Left ventricle myocardium inferior (tissue), 1 donor: ENCODE data around the gene CLSTN2. TPM values are rescaled to one million over a fixed set of nuclear protein-coding genes. Genes with fewer than 3 reads are reported as not detected.

Source experiments
- DNase-seq: peaks from one replicate; pipeline ENCODE4 v3.0.0-alpha.2; 2020
- H3K27ac ChIP-seq: fragments of 200-600 bp; replicated peaks from 2 replicates; pipeline ENCODE4 v1.8.0; 2021
- H3K27me3 ChIP-seq: fragments of 200-600 bp; 2 replicates; pipeline ENCODE4 v1.8.0; 2021; ENCODE audit warnings: low read depth
- H3K36me3 ChIP-seq: fragments of 200-600 bp; 2 replicates; pipeline ENCODE4 v1.8.0; 2021
- H3K4me1 ChIP-seq: fragments of 200-600 bp; 2 replicates; pipeline ENCODE4 v1.8.0; 2021
- H3K4me3 ChIP-seq: fragments of 200-600 bp; 2 replicates; pipeline ENCODE4 v1.8.0; 2021; ENCODE audit warnings: mild to moderate bottlenecking, moderate library complexity
- H3K9me3 ChIP-seq: fragments of 200-600 bp; replicated peaks from 2 replicates; pipeline ENCODE4 v1.8.0; 2021
- CTCF ChIP-seq: fragments of 200-600 bp; IDR thresholded peaks from 2 replicates; pipeline ENCODE4 v1.8.0; 2021; ENCODE audit warnings: antibody characterized with exemption, mild to moderate bottlenecking, borderline replicate concordance
- intact Hi-C: fragments of 100-400 bp; cut with micrococcal nuclease; formaldehyde crosslinking; loops from one replicate; pipeline ENCODE4 v1.11.0; 2022
- total RNA-seq: library from RNA; stranded (reverse); fragmentation: NEBNext Ultra II Directional; extraction: Animal tissue kit (Norgen Biotek cat#: 25700); gene quantifications from one replicate; pipeline ENCODE4 v1.2.1, GENCODE V29; 2021
- donor health status: DM: no; HTN: yes; CAD: no; lungs with severe emphysema.

Gene CLSTN2
- total RNA-seq, 1 donor from 2014 or later, result 7.0 TPM

DNA sequence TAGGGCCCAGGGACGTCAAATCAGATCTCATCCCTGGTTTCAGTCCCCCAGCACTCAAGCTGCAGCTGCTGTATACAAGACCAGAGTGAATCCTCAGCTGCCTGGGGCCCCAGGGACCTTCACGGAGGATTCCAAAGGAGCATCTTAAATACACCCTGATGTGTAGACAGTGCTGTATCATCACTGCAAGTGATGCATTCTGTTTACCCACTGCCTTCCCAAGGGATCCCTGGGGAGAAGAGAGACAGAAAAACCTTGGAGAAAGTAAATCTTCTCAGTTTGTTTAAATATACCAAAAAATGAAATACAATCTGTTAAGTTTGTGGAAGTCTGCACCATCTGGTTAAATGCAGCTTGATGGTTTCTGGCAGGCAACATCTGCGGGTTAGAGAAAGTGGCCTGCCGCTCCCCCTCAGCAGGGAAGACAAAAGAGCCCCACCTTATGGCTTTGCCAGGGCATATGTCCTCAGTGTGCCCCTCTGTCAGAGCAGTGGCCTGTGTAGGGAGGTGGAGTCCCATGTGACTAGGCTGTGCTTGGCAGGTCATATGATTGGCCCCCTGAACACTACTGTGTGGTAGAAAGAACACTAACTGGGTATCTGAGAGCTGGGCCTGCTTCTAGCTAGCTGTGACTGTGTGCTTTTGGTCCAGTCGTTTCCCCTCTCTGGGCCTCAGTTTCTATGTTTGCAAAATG lies 520.7 kb downstream of the CLSTN2 start:
- Histone ChIP-seq H3K4me3 (no peak overlapping the region), H3K4me1 (no peaks in the 10 kb centered on the region), H3K36me3 (no peaks in the 10 kb centered on the region), H3K9me3 (no peaks in the 10 kb centered on the region), H3K27me3 (peaks cover 13% of the 10 kb centered on the region), H3K27ac (no peak overlapping the region)
- DNase-seq, result no peak
- intact Hi-C loops, result no loop called here
- no peak for TF ChIP-seq CTCF

DNA sequence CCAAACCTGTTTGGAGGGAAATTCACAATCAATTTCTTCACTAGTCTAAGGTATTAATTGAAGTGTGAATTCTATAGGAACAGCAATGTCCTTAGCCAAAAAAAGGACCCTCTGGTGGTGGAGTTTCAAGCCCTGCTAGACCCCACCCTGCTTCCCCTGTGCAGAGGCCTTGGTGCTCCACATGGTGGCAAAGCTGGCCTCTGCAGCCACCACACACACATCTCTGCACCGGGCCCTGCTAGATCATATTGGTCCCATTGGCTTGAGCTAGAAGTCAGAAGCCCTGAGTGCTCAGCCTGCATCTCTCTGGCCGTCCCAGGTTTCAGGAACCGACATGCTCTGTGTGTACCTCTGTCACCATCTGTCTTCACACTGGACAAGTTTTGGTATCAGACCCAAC lies 522.0 kb downstream of the CLSTN2 start:
- no peak for DNase-seq
- no peaks in the 10 kb centered on the region for H3K36me3 ChIP-seq
- TF ChIP-seq CTCF, result no peak
- no peaks in the 10 kb centered on the region for H3K9me3 ChIP-seq
- H3K27ac ChIP-seq, result no peak overlapping the region
- no peak overlapping the region for H3K4me3 ChIP-seq
- intact Hi-C loops, result no loop called here
- no peaks in the 10 kb centered on the region for H3K4me1 ChIP-seq
- H3K27me3 ChIP-seq, result peaks cover 13% of the 10 kb centered on the region

GRCh38 chr3:140459462-140459861 lies 524.5 kb downstream of the CLSTN2 start:
- Histone ChIP-seq H3K36me3 (no peaks in the 10 kb centered on the region), H3K4me3 (no peak overlapping the region), H3K27me3 (peaks cover 13% of the 10 kb centered on the region), H3K27ac (no peak overlapping the region), H3K4me1 (peaks cover 13% of the 10 kb centered on the region), H3K9me3 (no peaks in the 10 kb centered on the region)
- DNase-seq, result no peak
- intact Hi-C loops, result no loop called here
- TF ChIP-seq CTCF, result no peak

DNA sequence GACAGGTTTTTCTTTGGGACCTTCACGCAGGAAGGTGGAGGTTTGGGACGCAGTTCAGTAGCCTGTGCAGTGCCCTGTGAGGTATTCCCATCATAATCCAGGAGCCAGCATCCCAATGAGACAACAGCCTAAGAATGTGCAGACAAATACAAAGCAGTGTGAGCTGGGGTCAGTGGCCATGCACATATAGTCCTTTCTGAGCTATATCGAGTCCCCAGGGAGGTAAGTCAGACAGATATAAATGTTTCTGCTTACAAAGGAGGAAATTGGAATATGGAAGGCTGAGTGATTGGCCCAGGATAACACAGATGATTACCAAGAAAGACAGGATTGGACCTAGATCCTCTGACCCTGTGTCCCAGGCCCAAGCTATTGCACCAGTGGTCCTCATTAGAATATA lies 526.3 kb downstream of the CLSTN2 start:
- Histone ChIP-seq H3K4me3 (no peak overlapping the region), H3K27me3 (peaks cover 13% of the 10 kb centered on the region), H3K4me1 (peaks cover 13% of the 10 kb centered on the region), H3K27ac (no peak overlapping the region), H3K9me3 (no peaks in the 10 kb centered on the region), H3K36me3 (no peaks in the 10 kb centered on the region)
- DNase-seq, result no peak
- intact Hi-C loops, result no loop called here
- TF ChIP-seq CTCF, result no peak

GRCh38 chr3:140463355-140463754 lies 528.4 kb downstream of the CLSTN2 start:
- H3K4me3 ChIP-seq, result no peak overlapping the region
- no peaks in the 10 kb centered on the region for H3K36me3 ChIP-seq
- H3K27ac ChIP-seq, result no peak overlapping the region
- H3K27me3 ChIP-seq, result no peaks in the 10 kb centered on the region
- H3K4me1 ChIP-seq, result peaks cover 23% of the 10 kb centered on the region
- no peaks in the 10 kb centered on the region for H3K9me3 ChIP-seq
- no peak for TF ChIP-seq CTCF
- intact Hi-C loops, result no loop called here
- no peak for DNase-seq
